HG02970 (cell line): ENCODE results near the gene NRAP.

Experiments
- ATAC-seq: cut with Tn5 transposase; IDR thresholded peaks from one replicate; pipeline ENCODE4 v1.9.1; 2021; ENCODE audit warnings: mild to moderate bottlenecking, moderate library complexity, moderate number of reproducible peaks; ENCODE audit not compliant: unreplicated experiment, low FRiP score

NRAP gene

GRCh38 chr10:113663908-113664307 is at the start of gene NRAP:
Gene NRAP (minus strand): TSS chr10:113664041. CDS start chr10:113663882, 159 bp downstream.
- ATAC-seq: no peak

- ATAC-seq: no peak
Measured at GRCh38 chr10:113713640-113713982, 49.8 kb upstream of the NRAP start.

GRCh38 chr10:113712755-113713639 is 49.2 kb upstream of the NRAP start:
- ATAC-seq: no peak

GRCh38 chr10:113712024-113712423 is 48.2 kb upstream of the NRAP start:
- no peak for ATAC-seq

- ATAC-seq: no peak
Measured at GRCh38 chr10:113711142-113711541, 47.3 kb upstream of the NRAP start.

GRCh38 chr10:113709221-113709838 is 45.5 kb upstream of the NRAP start:
- ATAC-seq: no peak

GRCh38 chr10:113708640-113709039 is 44.8 kb upstream of the NRAP start:
- no peak for ATAC-seq

- no peak for ATAC-seq
Measured at GRCh38 chr10:113706623-113707022, 42.8 kb upstream of the NRAP start.

- no peak for ATAC-seq
Measured at GRCh38 chr10:113705344-113705652, 41.5 kb upstream of the NRAP start.

- no peak for ATAC-seq
Measured at GRCh38 chr10:113704637-113705343, 40.9 kb upstream of the NRAP start.

GRCh38 chr10:113697595-113697994 is 33.8 kb upstream of the NRAP start:
- no peak for ATAC-seq

- ATAC-seq: no peak
Measured at GRCh38 chr10:113695691-113696090, 31.9 kb upstream of the NRAP start.

GRCh38 chr10:113693348-113693747 is 29.5 kb upstream of the NRAP start:
- no peak for ATAC-seq

- no peak for ATAC-seq
Measured at GRCh38 chr10:113692271-113692670, 28.4 kb upstream of the NRAP start.

- no peak for ATAC-seq
Measured at GRCh38 chr10:113691381-113691780, 27.5 kb upstream of the NRAP start.

- no peak for ATAC-seq
Measured at GRCh38 chr10:113690749-113691148, 26.9 kb upstream of the NRAP start.

GRCh38 chr10:113689574-113689973 is 25.7 kb upstream of the NRAP start:
- ATAC-seq: no peak

- ATAC-seq: no peak
Measured at GRCh38 chr10:113689057-113689456, 25.2 kb upstream of the NRAP start.

- no peak for ATAC-seq
Measured at GRCh38 chr10:113687037-113687436, 23.2 kb upstream of the NRAP start.

GRCh38 chr10:113686028-113686427 is 22.2 kb upstream of the NRAP start:
- no peak for ATAC-seq

GRCh38 chr10:113683300-113683699 is 19.5 kb upstream of the NRAP start:
- no peak for ATAC-seq
